Upper lobe of right lung (tissue), 1 donor: ENCODE results near the gene RHNO1. TPM values are rescaled to one million over a fixed set of nuclear protein-coding genes. Genes with fewer than 3 reads are reported as not detected.

ENCODE experiments used
- ATAC-seq: fragments of 200-7000 bp; cut with Tn5 transposase; one replicate; pipeline ENCODE4 v1.9.1; 2020; ENCODE audit warnings: mild to moderate bottlenecking, moderate library complexity
- DNase-seq: peaks from one replicate; pipeline ENCODE4 v3.0.0-alpha.2; 2020
- H3K27ac ChIP-seq: fragments of 200-600 bp; one replicate; pipeline ENCODE4 v1.8.0; 2022
- H3K27me3 ChIP-seq: fragments of 200-600 bp; one replicate; pipeline ENCODE4 v1.8.0; 2022; ENCODE audit warnings: mild to moderate bottlenecking
- H3K36me3 ChIP-seq: fragments of 200-600 bp; one replicate; pipeline ENCODE4 v1.8.0; 2022
- H3K4me1 ChIP-seq: fragments of 200-600 bp; one replicate; pipeline ENCODE4 v1.8.0; 2022
- H3K4me3 ChIP-seq: fragments of 200-600 bp; one replicate; pipeline ENCODE4 v1.8.0; 2022; ENCODE audit warnings: mild to moderate bottlenecking
- H3K9me3 ChIP-seq: fragments of 200-600 bp; one replicate; pipeline ENCODE4 v1.8.0; 2022
- intact Hi-C: fragments of 100-400 bp; cut with DNase I; formaldehyde crosslinking; loops from one replicate; pipeline ENCODE4 v1.11.0; 2022
- long read RNA-seq: library from polyadenylated mRNA; unstranded; transcript quantifications from one replicate; pipeline ENCODE4 v2.0.0, GENCODE V29; 2021
- total RNA-seq: library from RNA; stranded (reverse); fragmentation: NEBNext Ultra II Directional; extraction: Animal tissue kit (Norgen Biotek cat#: 25700); gene quantifications from one replicate; pipeline ENCODE4 v1.2.1, GENCODE V29; 2021
- TF ChIP-seq, protein P1 (sequence below): fragments of 200-600 bp; IDR thresholded peaks from one replicate; pipeline ENCODE4 v1.8.0; 2022; ENCODE audit warnings: antibody characterized with exemption
- donor health status: DM: no; HTN: yes; CAD: no; lungs with severe emphysema.

RHNO1 gene
- 15.2 TPM for total RNA-seq
- long read RNA-seq, transcript RHNO1-204 (3 exons, 1,870 nt), result major isoform, 20 of 23 reads
- long read RNA-seq, partial matches to known transcripts, result 0 of 23 reads
- long read RNA-seq, other reads (novel, unspliced or antisense), result 0 of 23 reads

GRCh38 chr12:2877047-2877952 is at the start of gene RHNO1, which contains the start of gene FOXM1:
RHNO1 (plus strand) TSS chr12:2877223; CDS start chr12:2885367, 8,144 bp downstream.
FOXM1 (minus strand) TSS chr12:2877174; CDS start chr12:2874478, 2,696 bp downstream.
- DNase-seq (peak; percentile 94), ATAC-seq (peak; percentile 94)
- Histone ChIP-seq H3K4me1 (peaks cover 18% of the 10 kb centered on the region), H3K9me3 (no peaks in the 10 kb centered on the region), H3K4me3 (peak within 1 kb of the TSS; percentile 98), H3K27me3 (no peaks in the 10 kb centered on the region), H3K36me3 (no peaks in the 10 kb centered on the region), H3K27ac (peak within 1 kb of the TSS; percentile 97)
- intact Hi-C loops, result no loop called here
- TF ChIP-seq, protein P1, sequence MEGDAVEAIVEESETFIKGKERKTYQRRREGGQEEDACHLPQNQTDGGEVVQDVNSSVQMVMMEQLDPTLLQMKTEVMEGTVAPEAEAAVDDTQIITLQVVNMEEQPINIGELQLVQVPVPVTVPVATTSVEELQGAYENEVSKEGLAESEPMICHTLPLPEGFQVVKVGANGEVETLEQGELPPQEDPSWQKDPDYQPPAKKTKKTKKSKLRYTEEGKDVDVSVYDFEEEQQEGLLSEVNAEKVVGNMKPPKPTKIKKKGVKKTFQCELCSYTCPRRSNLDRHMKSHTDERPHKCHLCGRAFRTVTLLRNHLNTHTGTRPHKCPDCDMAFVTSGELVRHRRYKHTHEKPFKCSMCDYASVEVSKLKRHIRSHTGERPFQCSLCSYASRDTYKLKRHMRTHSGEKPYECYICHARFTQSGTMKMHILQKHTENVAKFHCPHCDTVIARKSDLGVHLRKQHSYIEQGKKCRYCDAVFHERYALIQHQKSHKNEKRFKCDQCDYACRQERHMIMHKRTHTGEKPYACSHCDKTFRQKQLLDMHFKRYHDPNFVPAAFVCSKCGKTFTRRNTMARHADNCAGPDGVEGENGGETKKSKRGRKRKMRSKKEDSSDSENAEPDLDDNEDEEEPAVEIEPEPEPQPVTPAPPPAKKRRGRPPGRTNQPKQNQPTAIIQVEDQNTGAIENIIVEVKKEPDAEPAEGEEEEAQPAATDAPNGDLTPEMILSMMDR, result peak; percentile 33

DNA sequence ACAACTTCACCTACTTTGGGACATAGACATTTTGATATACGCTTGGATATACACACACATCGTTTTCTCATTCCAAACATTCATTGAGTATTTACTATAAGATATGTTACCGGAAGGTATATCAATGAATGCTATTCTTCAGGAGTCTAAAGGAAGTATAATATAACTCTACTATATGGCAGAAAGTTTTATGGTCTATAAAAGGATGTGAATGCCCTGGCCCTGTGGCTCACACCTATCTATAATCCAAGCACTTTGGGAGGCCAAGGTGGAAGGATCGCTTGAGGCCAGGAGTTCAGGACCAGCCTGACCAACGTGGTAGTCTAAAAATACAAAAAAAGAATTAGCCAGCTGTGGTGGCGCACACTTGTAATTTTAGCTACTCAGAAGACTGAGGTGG is 47.7 kb upstream of the RHNO1 start:
- intact Hi-C loops, result no loop called here
- DNase-seq (no peak), ATAC-seq (no peak)
- TF ChIP-seq, protein P1, result no peak
- Histone ChIP-seq H3K4me1 (peaks cover 1% of the 10 kb centered on the region), H3K4me3 (no peak overlapping the region), H3K27me3 (no peaks in the 10 kb centered on the region), H3K9me3 (no peaks in the 10 kb centered on the region), H3K27ac (no peak overlapping the region), H3K36me3 (peaks cover 48% of the 10 kb centered on the region)

DNA sequence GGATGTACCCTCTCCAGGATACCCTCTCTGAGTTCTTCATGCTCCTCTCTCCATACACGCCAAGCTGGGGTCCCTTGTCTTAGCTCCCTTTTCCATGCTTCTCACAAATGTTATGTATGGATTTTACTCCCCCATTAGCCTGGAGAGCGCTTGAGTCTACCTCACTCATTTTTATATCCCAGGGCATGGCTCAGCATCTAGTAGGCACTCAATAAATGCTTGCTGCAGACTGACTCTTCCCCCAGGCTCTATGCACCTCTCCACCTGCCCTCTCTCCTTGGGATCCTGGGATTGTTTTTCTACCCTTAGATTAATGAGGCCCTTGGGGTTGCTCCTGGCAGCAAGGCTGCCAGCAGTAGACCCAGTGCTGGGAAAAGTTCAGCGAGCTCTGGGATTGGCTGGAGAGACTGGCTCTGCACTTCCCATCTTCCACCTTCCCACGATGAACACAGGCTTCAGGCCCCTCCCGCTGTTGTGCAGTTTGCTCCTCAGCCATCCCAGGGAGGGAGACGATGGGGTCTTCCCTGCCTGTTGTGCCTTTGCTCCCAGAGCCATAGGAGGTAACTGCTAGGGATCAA is 44.4 kb upstream of the RHNO1 start:
- Histone ChIP-seq H3K4me1 (peaks cover 7% of the 10 kb centered on the region), H3K4me3 (no peak overlapping the region), H3K27me3 (no peaks in the 10 kb centered on the region), H3K27ac (no peak overlapping the region), H3K36me3 (peaks cover 14% of the 10 kb centered on the region), H3K9me3 (no peaks in the 10 kb centered on the region)
- no peak for DNase-seq
- intact Hi-C loops, result no loop called here
- TF ChIP-seq, protein P1, result no peak
- no peak for ATAC-seq

DNA sequence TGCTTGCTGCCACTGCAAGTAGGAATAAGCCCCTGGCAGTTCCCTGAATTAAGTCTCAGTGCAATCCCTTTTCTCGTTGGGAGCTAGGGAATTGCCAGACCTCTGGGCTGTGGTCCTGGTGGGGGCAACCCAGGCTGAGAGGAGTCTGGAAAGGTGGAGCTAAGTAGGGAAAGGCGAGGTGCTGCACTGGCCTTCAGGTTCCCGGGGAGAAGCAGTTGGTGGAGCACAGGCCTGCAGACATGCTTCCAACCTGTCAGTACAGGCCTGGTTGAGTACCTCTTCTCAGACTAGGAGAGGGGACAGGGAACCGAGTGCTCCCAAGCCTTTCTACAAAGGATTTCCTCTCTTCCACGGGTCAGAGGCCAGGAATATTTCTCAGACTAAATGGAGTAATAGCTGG is 43.7 kb upstream of the RHNO1 start:
- H3K9me3 ChIP-seq, result no peaks in the 10 kb centered on the region
- no peak for ATAC-seq
- TF ChIP-seq, protein P1, result no peak
- no peaks in the 10 kb centered on the region for H3K27me3 ChIP-seq
- H3K27ac ChIP-seq, result no peak overlapping the region
- H3K36me3 ChIP-seq, result peaks cover 7% of the 10 kb centered on the region
- peaks cover 7% of the 10 kb centered on the region for H3K4me1 ChIP-seq
- intact Hi-C loops, result no loop called here
- no peak overlapping the region for H3K4me3 ChIP-seq
- no peak for DNase-seq

DNA sequence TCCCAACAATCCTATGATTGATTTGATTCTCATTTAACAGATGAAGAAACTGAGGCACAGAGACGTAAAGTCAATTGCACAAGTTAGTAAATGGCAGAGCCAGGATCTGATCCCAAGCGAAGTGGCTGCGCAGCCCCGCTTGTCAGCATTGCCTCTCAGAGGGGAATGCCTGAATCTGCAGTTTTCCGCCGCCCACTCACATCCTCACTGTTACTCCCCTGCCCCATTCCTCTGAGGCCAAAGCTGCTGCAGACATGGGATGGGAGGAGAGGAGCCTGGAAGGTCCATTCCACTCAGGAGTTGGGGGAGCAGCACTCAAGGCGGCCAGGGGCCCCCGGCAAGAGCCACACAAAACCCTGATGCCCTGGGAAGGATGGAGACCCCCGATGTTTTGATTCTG is 43.2 kb upstream of the RHNO1 start:
- H3K36me3 ChIP-seq, result peaks cover 4% of the 10 kb centered on the region
- no peaks in the 10 kb centered on the region for H3K9me3 ChIP-seq
- H3K4me1 ChIP-seq, result peaks cover 7% of the 10 kb centered on the region
- intact Hi-C loops, result no loop called here
- no peak for DNase-seq
- TF ChIP-seq, protein P1, result no peak
- no peak overlapping the region for H3K4me3 ChIP-seq
- ATAC-seq, result no peak
- H3K27ac ChIP-seq, result no peak overlapping the region
- no peaks in the 10 kb centered on the region for H3K27me3 ChIP-seq
